ENCODE data around the gene CRYZ.

DNA sequence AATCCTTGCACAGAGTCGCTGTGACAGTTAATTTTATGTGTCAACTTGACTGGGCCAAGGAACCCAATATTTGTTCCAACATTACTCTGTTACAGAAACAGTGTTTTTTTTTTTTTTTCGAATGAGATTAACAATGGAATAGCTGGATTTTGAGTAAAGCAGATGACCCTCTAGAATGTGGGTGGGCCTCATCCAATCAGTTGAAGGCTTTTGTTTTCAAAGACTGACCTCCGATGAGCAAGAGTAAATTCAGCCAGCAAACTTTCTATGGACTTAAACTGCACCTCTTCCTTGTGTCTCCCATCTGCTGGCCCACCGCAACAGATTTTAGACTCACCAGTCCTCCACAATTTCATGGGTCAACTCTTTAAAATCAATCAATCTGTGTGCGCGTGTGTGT lies 17.0 kb downstream of the CRYZ start:
- TF ChIP-seq POLR2A (IDR thresholded peaks at IDR 0.05): no peak
- TF ChIP-seq, protein P1, sequence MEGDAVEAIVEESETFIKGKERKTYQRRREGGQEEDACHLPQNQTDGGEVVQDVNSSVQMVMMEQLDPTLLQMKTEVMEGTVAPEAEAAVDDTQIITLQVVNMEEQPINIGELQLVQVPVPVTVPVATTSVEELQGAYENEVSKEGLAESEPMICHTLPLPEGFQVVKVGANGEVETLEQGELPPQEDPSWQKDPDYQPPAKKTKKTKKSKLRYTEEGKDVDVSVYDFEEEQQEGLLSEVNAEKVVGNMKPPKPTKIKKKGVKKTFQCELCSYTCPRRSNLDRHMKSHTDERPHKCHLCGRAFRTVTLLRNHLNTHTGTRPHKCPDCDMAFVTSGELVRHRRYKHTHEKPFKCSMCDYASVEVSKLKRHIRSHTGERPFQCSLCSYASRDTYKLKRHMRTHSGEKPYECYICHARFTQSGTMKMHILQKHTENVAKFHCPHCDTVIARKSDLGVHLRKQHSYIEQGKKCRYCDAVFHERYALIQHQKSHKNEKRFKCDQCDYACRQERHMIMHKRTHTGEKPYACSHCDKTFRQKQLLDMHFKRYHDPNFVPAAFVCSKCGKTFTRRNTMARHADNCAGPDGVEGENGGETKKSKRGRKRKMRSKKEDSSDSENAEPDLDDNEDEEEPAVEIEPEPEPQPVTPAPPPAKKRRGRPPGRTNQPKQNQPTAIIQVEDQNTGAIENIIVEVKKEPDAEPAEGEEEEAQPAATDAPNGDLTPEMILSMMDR (IDR thresholded peaks at IDR 0.05): no peak
